Measurements from ENCODE around the gene KCNJ12.
"Not testable (repeated sequence)": the region's sequence is repeated elsewhere in the genome, so short reads cannot be mapped to it uniquely, and the experiment has no call there.

KCNJ12 gene

GRCh38 chr17:21376081-21376758, at the start of gene KCNJ12:
Gene KCNJ12 (plus strand): TSS chr17:21376357. CDS start chr17:21415343, 38,986 bp downstream.
- no peak for DNase-seq (ENCODE audit: low read depth in 3 of 3)

GRCh38 chr17:21327921-21328320, 48.2 kb upstream of the KCNJ12 start:
- DNase-seq (ENCODE audit: low read depth in 3 of 3): not testable (repeated sequence)

GRCh38 chr17:21328778-21329177, 47.4 kb upstream of the KCNJ12 start:
- DNase-seq (ENCODE audit: low read depth in 3 of 3): not testable (repeated sequence)

GRCh38 chr17:21330436-21331160, 45.6 kb upstream of the KCNJ12 start:
- no peak for DNase-seq (ENCODE audit: low read depth in 3 of 3)

- DNase-seq (ENCODE audit: low read depth in 3 of 3): not testable (repeated sequence)
These were observed 39.4 kb upstream of the KCNJ12 start for GRCh38 chr17:21336541-21337294.

- not testable (repeated sequence) for DNase-seq (ENCODE audit: low read depth in 3 of 3)
These were observed 38.1 kb upstream of the KCNJ12 start for GRCh38 chr17:21337981-21338625.

GRCh38 chr17:21339011-21339410, 37.1 kb upstream of the KCNJ12 start:
- DNase-seq (ENCODE audit: low read depth in 3 of 3): no peak

- DNase-seq (ENCODE audit: low read depth in 3 of 3): not testable (repeated sequence)
These were observed 36.6 kb upstream of the KCNJ12 start for GRCh38 chr17:21339571-21339970.

- DNase-seq (ENCODE audit: low read depth in 3 of 3): not testable (repeated sequence)
These were observed 35.8 kb upstream of the KCNJ12 start for GRCh38 chr17:21340407-21340806.

GRCh38 chr17:21341279-21341678, 34.9 kb upstream of the KCNJ12 start:
- not testable (repeated sequence) for DNase-seq (ENCODE audit: low read depth in 3 of 3)

GRCh38 chr17:21341925-21342540, 34.1 kb upstream of the KCNJ12 start:
- DNase-seq (ENCODE audit: low read depth in 3 of 3): not testable (repeated sequence)

- not testable (repeated sequence) for DNase-seq (ENCODE audit: low read depth in 3 of 3)
These were observed 32.9 kb upstream of the KCNJ12 start for GRCh38 chr17:21343061-21343949.

- not testable (repeated sequence) for DNase-seq (ENCODE audit: low read depth in 3 of 3)
These were observed 31.4 kb upstream of the KCNJ12 start for GRCh38 chr17:21344801-21345200.

GRCh38 chr17:21345236-21345635, 30.9 kb upstream of the KCNJ12 start:
- no peak for DNase-seq (ENCODE audit: low read depth in 3 of 3)

- DNase-seq (ENCODE audit: low read depth in 3 of 3): not testable (repeated sequence)
These were observed 30.1 kb upstream of the KCNJ12 start for GRCh38 chr17:21346107-21346506.

- not testable (repeated sequence) for DNase-seq (ENCODE audit: low read depth in 3 of 3)
These were observed 29.4 kb upstream of the KCNJ12 start for GRCh38 chr17:21346651-21347250.

GRCh38 chr17:21347660-21348059, 28.5 kb upstream of the KCNJ12 start:
- not testable (repeated sequence) for DNase-seq (ENCODE audit: low read depth in 3 of 3)

GRCh38 chr17:21348081-21348925, 27.9 kb upstream of the KCNJ12 start:
- DNase-seq (ENCODE audit: low read depth in 3 of 3): not testable (repeated sequence)

- not testable (repeated sequence) for DNase-seq (ENCODE audit: low read depth in 3 of 3)
These were observed 27.3 kb upstream of the KCNJ12 start for GRCh38 chr17:21348926-21349261.

Data from stimulated activated CD4-positive, alpha-beta T cell treated with anti-CD3 and anti-CD28 coated beads, TNF-alpha, amount 100 ng/mL, for 48 hours (primary cell).